ENCODE data around the gene SNRPD3.
A peak's percentile ranks its signal among the peaks of the same experiment; 100 is the strongest.
"Not testable (repeated sequence)": the region's sequence is repeated elsewhere in the genome, so short reads cannot be mapped to it uniquely, and the experiment has no call there.

Gene SNRPD3

DNA sequence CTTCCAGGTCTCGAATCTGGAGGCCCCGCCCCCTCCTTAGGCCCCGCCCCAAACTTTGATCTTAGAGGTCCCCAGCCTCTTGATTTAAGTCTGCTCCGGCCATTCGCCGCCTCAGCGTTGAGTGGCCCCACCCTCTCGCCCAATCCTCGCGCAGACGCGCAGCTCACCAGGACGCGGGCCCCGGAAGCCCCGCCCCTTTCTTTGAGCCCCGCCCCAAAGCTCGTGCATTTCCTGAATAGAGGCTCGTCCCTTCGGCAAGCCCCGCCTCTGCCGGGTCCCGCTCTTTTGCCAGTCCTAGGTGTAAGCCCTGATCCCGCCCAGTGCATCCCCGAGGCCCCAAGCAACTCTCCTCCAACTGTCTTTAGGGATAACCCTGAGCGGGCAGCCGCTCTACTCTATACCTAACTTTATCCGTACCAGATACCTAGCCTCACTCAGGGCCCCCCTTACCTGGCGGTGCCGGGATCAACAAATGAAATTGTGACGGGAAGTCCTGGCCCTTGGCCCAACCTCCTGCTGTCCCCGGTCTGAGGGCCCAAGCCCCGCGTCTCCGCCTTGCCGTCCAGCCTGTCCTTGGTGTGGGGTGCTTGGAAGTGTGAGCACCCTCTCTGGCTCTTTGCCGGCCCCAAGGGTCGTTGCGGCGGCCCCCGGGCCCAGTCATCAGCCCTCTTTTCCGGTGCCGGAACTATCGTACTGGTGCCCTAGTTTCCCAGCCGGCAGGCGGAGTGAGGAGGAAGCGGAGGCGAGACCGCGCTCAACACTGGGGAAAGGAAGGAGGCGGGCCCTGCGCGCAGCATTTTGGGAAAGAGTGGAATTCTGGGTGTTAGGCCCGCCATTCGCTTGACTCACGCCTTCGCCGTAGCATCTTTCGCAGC lies at the start of gene SNRPD3:
Gene SNRPD3, plus strand, starts transcription at position 835 of the 875 bp plus-strand sequence. CDS start 1,676 bp downstream, outside the sequence.
- DNase-seq = peak; percentile 100

DNA sequence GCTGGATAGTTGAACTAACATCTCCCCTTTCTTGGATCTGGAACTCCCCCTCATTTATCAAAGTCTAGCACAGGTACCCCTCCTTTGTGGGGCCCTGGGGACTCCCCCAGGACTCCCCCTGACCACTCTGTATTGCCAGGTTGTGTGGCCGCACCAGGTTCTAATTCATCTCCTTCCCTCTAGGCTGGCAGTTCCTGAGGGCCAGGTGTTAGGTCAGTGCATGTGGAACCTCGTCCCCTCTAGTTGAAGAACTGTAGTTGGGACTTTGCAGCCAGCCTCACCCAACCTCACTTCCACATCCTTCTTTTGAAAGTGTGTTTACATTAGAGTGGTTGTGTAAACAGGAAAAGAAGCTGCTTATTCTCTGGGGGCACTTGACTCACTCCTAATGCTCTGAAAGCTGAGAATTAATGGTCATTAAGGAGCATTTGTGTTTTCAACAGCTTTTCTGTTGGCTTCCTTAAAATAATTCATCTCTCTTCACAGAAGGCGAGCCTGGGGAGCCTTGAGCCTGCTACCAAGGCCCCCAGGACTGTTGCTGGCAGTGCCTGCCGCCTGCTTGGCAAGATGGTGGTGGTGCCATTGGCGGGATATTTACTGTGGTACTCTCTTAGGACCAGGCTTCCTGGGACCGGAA lies 48.9 kb upstream of the SNRPD3 start:
- no peak for DNase-seq

- DNase-seq = no peak
These were observed 48.1 kb upstream of the SNRPD3 start for GRCh38 chr22:24507716-24508115.

DNA sequence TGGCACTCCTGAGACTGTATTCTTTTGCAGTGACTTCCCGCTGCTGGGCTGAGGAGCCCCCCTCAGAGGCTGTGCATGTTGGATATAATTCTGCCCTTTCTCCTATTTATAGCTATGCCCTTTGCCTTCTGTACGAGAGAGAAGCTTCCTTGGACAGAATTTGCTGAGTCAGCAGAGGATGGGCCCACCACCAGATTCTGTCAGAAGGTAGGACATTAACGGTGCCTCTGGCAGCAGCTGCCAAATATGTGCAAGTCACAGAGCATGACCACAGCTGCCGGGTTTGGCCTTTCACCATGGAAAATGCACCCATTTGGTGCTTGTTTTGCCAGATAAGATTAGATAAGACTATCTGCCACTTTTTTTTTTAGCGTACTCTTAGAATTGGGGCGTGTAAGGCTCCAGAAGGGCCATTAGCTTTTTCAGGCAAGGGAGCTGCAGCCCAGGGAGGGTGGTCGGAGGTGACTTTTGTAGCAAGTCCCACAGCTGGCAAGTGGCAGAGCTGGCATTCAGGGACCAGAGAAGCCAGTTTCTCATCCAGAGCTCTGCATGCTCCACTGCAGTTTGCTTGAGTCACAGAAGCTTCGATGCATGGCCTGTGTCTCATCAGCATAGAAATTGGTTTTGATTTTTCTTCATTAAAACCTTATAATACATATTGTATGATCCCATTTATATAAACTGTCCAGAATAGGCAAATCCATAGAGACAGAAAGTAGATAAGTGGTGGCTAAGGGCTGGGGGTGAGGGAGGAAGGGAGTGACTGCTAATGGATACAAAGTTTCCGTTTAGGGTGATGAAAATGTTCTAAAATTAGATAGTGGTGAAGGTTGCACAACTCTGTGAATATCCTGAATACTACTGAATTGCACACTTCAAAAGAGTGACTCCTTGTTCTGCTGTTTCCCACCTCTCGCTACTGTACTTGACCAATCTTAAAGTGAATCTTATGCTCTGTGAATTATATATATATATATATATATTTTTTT lies 44.9 kb upstream of the SNRPD3 start:
- DNase-seq = no peak

DNA sequence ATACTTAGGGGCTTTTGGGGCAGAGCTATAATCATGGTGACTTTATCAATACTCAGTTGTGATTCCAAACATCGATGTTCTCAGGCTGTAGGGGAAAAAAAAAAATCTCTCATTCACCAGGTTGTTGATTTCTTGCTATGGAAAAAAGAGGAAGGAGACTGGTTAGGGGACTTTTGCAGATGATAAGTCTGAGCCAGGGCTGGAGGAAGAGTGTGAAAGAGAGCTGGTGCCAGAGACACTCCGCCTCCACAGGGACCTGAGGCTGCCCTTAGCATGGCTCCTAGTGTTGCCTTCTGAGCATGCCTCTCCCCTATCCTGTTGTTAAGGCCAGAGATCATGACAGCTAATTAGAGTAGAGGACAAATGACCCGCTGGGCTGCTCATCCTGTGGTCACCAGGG lies 43.8 kb upstream of the SNRPD3 start:
- no peak for DNase-seq

GRCh38 chr22:24513378-24514240 lies 42.2 kb upstream of the SNRPD3 start:
- no peak for DNase-seq

DNA sequence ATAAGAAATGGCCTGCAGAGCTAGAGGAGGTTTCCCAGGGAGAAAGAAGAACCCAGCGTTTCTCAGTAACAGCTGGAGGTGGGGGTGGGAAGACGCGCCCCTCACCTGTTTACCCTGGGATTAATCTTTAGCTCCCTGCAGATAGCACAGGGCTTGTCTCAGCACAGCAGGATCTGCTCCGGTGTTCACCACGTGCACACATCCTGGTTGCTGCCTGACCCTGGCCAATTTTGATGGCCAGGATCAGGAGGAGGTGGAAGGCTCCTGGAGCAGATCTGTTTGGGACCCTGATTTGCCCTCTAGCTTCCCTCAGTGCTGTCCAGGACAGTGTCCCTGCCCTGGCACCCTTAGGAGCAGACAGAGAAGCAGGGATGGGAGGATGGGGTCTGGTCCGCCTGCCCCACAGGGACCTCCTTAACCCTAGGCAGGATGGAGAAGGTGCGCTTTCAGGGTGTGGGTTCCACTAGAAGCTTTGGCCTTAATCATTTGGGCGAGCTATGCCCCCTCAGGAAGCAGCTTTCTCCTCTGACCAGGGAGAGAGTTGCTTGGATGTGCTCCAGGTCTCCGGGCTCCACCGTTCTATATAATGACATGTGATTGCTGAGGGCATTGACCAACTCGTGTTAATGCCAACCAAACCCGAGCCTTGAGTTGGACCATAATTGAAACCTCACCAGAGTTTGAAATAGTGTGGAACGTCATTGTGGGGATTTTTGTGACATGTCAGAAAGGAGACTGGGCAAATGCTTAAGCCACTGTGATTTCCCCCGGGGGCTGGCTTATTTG lies 41.4 kb upstream of the SNRPD3 start:
- no peak for DNase-seq

DNA sequence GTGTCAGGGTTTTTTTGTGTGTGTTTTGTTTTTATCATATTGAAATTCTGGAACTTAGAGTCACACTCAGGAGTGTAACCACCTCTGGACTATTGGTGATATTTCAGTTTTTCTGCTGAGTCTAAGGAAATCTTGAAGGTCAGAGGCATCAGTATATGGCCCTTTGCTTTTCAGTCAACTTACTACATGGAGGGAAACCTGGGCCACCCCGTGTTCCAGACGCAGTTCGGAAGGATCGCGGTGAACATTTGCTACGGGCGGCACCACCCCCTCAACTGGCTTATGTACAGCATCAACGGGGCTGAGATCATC lies 40.8 kb upstream of the SNRPD3 start:
- no peak for DNase-seq

DNA sequence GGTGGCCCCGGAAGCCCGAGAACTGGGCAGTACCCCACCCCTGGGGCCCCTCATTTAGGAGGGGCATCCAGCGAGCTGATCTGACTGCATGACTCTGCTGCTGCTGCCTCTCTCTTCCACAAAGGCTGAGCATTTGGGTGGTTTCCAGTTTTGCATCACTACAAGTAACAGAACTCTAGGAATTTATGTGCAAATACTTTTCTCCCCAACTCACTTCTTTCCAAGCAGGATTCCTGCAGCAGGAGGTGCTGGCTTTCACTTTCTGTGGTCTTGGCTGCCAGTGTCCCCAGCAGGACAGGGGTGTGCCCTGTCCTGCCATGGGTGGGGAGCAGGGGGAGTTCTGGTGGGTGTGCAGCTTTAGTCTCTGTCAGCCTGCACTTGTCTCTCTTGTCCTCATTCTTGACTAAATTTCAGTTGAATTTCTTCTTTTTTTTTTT lies 39.5 kb upstream of the SNRPD3 start:
- no peak for DNase-seq

DNA sequence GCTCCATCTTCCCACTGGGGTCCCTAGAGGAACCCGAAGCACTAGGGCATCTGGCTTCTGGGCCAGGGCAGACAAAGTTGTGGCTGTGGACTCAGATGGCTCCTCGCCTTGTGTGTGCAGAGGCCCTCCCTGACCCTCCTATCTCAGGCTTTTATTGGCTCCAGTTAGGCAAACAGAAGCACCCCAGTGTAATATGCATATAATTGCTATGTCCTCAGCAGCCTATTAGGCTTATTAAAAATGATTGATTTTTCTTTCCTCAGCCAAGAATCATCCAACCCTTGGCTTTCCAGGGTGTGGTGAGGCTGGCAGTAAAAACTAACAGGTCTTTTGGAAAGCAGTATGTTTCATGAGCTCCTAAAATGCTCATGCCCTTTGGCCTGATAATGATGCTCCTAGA lies 38.4 kb upstream of the SNRPD3 start:
- no peak for DNase-seq

DNA sequence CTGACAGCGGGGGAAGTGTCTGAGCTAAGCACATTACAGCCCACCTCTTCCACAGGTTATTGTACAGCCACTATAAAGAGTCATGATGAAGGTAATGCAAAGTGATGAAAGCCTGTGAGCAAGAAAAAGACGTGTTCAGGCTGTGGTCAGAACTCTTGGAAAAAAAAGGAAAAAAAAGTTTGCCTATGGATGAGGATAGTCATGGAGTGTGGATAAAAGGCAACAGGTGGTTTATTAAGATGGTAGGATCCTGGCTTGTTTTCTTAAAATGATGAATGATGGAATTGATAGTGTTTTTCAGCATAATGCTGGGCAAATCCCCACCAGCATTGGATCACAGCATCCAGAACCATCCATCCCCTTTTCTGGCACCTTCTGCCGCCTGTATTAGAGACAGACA lies 37.6 kb upstream of the SNRPD3 start:
- DNase-seq = no peak

DNA sequence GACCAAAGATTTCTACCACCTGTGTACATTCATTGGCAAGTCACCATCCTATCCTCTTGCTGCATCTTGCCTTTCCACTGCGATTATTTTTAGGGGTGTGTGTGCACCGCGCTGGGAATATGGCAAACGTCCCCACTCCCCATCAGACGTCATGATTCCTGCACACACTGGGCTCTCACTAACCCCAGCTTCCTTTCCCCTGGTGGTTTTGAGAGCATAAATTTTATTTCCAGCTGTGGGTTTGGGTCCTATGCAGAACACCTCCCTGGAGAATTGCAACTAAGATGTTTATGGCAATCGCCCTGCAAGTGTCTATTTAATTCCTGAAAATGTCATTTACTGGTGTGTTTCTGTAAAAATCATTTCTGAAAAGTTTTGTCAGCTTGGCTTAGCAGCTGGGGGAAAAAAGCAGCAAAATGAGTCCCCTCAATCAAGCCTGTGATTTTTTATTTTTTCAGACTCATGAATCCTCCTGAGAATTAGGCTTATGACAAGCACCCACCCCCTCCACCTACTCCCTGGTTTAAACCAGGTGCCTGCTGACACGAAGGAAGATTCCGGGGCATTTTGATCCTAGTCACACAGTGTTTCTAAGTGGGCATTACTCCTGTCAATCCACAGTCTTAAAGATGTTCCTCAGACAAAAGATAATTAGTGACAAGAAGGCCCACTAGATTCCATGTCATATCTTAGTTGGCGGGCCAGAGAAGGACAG lies 36.9 kb upstream of the SNRPD3 start:
- DNase-seq = no peak

GRCh38 chr22:24519496-24519895 lies 36.3 kb upstream of the SNRPD3 start:
- DNase-seq = no peak

GRCh38 chr22:24521791-24522245 lies 34.0 kb upstream of the SNRPD3 start:
- peak; percentile 57 for DNase-seq

DNA sequence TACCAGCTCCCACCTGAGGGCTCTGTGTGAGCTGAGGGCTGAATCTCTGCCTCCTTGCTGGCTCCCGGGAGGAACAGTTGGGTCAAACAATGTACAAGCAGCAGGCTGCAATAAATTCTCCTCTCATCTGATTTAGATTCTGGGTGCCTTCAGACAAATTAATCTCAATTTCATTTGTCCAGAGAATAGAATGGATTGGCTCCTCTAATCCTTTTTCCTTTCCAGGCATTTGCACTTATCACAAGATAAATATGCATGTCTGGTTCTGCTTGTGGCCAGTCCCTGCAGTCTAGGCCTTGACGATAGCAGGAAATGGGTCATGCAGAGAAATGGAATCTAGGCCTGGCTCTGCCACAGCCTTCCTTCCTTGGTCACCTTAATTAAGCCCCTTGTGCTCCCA lies 31.9 kb upstream of the SNRPD3 start:
- no peak for DNase-seq

- DNase-seq = peak; percentile 90
These were observed 30.3 kb upstream of the SNRPD3 start for GRCh38 chr22:24525416-24526037.

GRCh38 chr22:24526191-24526590 lies 29.6 kb upstream of the SNRPD3 start:
- no peak for DNase-seq

- no peak for DNase-seq
These were observed 25.9 kb upstream of the SNRPD3 start for GRCh38 chr22:24529898-24530297.

DNA sequence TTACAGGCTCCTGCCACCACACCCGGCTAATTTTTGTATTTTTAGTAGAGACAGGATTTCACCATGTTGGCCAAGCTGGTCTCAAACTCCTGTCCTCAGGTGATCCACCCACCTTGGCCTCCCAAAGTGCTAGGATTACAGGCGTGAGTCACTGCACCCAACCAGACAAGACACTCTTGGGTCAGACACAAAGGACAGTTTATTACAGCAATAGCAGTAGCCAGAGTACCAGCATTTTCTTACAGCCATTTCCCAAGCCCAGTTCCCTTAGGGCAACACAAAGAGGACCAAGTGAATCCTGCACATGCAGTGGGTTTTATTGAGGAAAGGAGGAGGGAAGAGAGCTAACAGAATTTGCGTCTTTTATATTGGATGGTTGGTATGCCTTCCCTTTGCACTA lies 24.8 kb upstream of the SNRPD3 start:
- DNase-seq = not testable (repeated sequence)

DNA sequence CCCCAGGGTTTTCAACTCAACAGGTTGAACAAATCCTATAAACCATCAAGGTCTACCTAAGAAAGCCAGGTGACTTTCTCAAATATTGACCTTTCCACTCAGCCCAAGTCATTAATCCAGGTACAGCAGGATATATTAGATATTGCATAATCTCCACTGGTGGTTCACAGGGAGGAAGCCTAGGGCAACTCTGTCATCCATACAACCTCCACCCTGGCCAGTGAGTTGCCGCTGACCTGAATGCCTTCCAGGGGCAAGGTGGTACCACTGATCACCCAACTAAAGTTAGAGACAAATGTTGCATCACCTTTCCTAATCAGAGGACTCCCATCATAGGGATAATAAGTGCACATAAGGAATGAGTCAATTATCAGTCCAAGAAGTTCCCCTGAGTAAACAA lies 23.7 kb upstream of the SNRPD3 start:
- DNase-seq = no peak

Measured in activated CD4-positive, alpha-beta T cell treated with anti-CD3 and anti-CD28 coated beads for 48 hours (primary cell).